H1 (cell line): ENCODE results near the gene KCNN4. TPM values are rescaled to one million over a fixed set of nuclear protein-coding genes. Genes with fewer than 3 reads are reported as not detected.

ENCODE experiments used
- CTCF ChIA-PET: fragments of 300-600 bp; sonication (Branson Sonifier 250); formaldehyde crosslinking; loops from one replicate; lab custom pipeline; 2021; ENCODE audit not compliant: partially characterized antibody; lab: Charles Lee
- POLR2A ChIA-PET: fragments of 300-600 bp; sonication (Branson Sonifier 250); formaldehyde crosslinking; loops from one replicate; lab custom pipeline; 2021; ENCODE audit warnings: inconsistent platforms; ENCODE audit not compliant: partially characterized antibody; lab: Charles Lee
- DNase-seq, 2 experiments: peaks; one replicate each; pipeline versions ENCODE4 v3.0.0 to v3.0.0-alpha.2; 2010 to 2022; ENCODE audit warnings: low spot score in 2 of 2, low read depth in 1 of 2, mixed read lengths in 1 of 2
- FAIRE-seq: peaks from 2 replicates; lab custom pipeline; 2011; peaks lifted over from hg19 to GRCh38; lab: Jason Lieb, UNC
- H2AFZ ChIP-seq: 2 replicates; pipeline ENCODE4 v1.8.1; 2012; ENCODE audit warnings: low read length, inconsistent platforms
- H2AK5ac ChIP-seq: 2 replicates; pipeline ENCODE4 v1.6.1; 2013; ENCODE audit warnings: low read depth, low read length
- H2BK120ac ChIP-seq: replicated peaks from 2 replicates; pipeline ENCODE3; 2013; ENCODE audit warnings: low read depth, low read length, inconsistent platforms
- H2BK12ac ChIP-seq: 2 replicates; pipeline ENCODE4 v1.6.1; 2013; ENCODE audit warnings: low read depth, low read length
- H2BK15ac ChIP-seq: 2 replicates; pipeline ENCODE4 v1.6.1; 2013; ENCODE audit warnings: low read length
- H2BK20ac ChIP-seq: 2 replicates; pipeline ENCODE4 v1.6.1; 2013; ENCODE audit warnings: low read length
- H2BK5ac ChIP-seq: 2 replicates; pipeline ENCODE4 v1.6.1; 2013; ENCODE audit warnings: low read depth, low read length
- H3K14ac ChIP-seq: 2 replicates; pipeline ENCODE4 v1.6.1; 2013; ENCODE audit warnings: inconsistent platforms; ENCODE audit not compliant: insufficient read length
- H3K18ac ChIP-seq: 2 replicates; pipeline ENCODE4 v1.6.1; 2013; ENCODE audit warnings: low read length; ENCODE audit errors: extremely low read depth
- H3K23ac ChIP-seq: 2 replicates; pipeline ENCODE4 v1.6.1; 2013; ENCODE audit warnings: inconsistent platforms; ENCODE audit not compliant: insufficient read length
- H3K23me2 ChIP-seq: 2 replicates; pipeline ENCODE4 v1.6.1; 2013; ENCODE audit warnings: low read depth, low read length
- H3K27ac ChIP-seq: 2 replicates; pipeline ENCODE4 v1.6.1; 2011; ENCODE audit warnings: low read depth, low read length, inconsistent platforms
- H3K27me3 ChIP-seq, 4 experiments: replicated peaks in 1 of 4; 1 replicate in 1 of 4; 2 replicates in 3 of 4; pipeline versions ENCODE4 v1.6.1 to v1.8.1; 2011 to 2013; ENCODE audit warnings: low read length in 3 of 4, mild to moderate bottlenecking in 3 of 4, inconsistent platforms in 2 of 4, mixed read lengths in 2 of 4, moderate library complexity in 1 of 4; ENCODE audit not compliant: control insufficient read depth in 3 of 4, insufficient read depth in 3 of 4; ENCODE audit errors: extremely low read depth in 1 of 4
- H3K36me3 ChIP-seq, 4 experiments: 2 replicates each; pipeline versions ENCODE4 v1.6.1 to v1.8.1; 2011 to 2013; ENCODE audit warnings: mild to moderate bottlenecking in 4 of 4, low read length in 3 of 4, moderate library complexity in 2 of 4, control low read depth in 1 of 4, inconsistent platforms in 1 of 4; ENCODE audit not compliant: insufficient read depth in 4 of 4, control insufficient read depth in 2 of 4
- H3K4ac ChIP-seq: replicated peaks from 2 replicates; pipeline ENCODE3; 2013; ENCODE audit warnings: low read length, low read depth, mixed read lengths, inconsistent platforms; ENCODE audit not compliant: insufficient read length
- H3K4me1 ChIP-seq, 4 experiments: replicated peaks in 1 of 4; 1 replicate in 1 of 4; 2 replicates in 3 of 4; pipeline versions ENCODE4 v1.6.1 to v1.8.1; 2011 to 2013; ENCODE audit warnings: low read length in 3 of 4, inconsistent platforms in 2 of 4, mixed read lengths in 1 of 4; ENCODE audit not compliant: insufficient read depth in 4 of 4, control insufficient read depth in 3 of 4
- H3K4me2 ChIP-seq, 2 experiments: 2 replicates each; pipeline versions ENCODE4 v1.6.1 to v1.8.1; 2011 to 2013; ENCODE audit warnings: low read depth in 2 of 2, low read length in 2 of 2, control low read depth in 1 of 2, inconsistent platforms in 1 of 2, mild to moderate bottlenecking in 1 of 2; ENCODE audit not compliant: insufficient read depth in 1 of 2
- H3K4me3 ChIP-seq, 4 experiments: fragments of 200-600, 300-600 bp in 1 of 4; sonication (generic), shearing (Covaris generic), sonication (Bioruptor Twin) in 1 of 4; 2 replicates each; pipeline versions ENCODE4 v1.5.1 to v1.8.1; 2011 to 2016; ENCODE audit warnings: low read length in 4 of 4, low read depth in 3 of 4, control low read depth in 2 of 4, inconsistent platforms in 2 of 4, mild to moderate bottlenecking in 2 of 4, mixed read lengths in 1 of 4, moderate library complexity in 1 of 4; ENCODE audit not compliant: insufficient read depth in 2 of 4; ENCODE audit errors: extremely low read depth in 1 of 4
- H3K56ac ChIP-seq: replicated peaks from 2 replicates; pipeline ENCODE3; 2013; ENCODE audit warnings: low read depth, mild to moderate bottlenecking, mixed read lengths, low read length, inconsistent platforms; ENCODE audit not compliant: insufficient read length
- H3K79me1 ChIP-seq: 2 replicates; pipeline ENCODE4 v1.6.1; 2013; ENCODE audit warnings: low read depth, low read length, control low read depth
- H3K79me2 ChIP-seq, 2 experiments: 2 replicates each; pipeline versions ENCODE4 v1.6.1 to v1.8.1; 2012 to 2013; ENCODE audit warnings: low read length in 2 of 2, mild to moderate bottlenecking in 2 of 2, inconsistent platforms in 1 of 2; ENCODE audit not compliant: insufficient read depth in 2 of 2, control insufficient read depth in 1 of 2
- H3K9ac ChIP-seq, 4 experiments: replicated peaks in 1 of 4; 1 replicate in 1 of 4; 2 replicates in 3 of 4; pipeline versions ENCODE4 v1.6.1 to v1.8.1; 2011 to 2013; ENCODE audit warnings: low read depth in 3 of 4, low read length in 3 of 4, control low read depth in 2 of 4, mild to moderate bottlenecking in 2 of 4, moderate library complexity in 2 of 4, inconsistent platforms in 1 of 4; ENCODE audit errors: extremely low read depth in 1 of 4
- H3K9me3 ChIP-seq, 2 experiments: 2 replicates each; pipeline versions ENCODE4 v1.6.1 to v1.8.1; 2012 to 2013; ENCODE audit warnings: mild to moderate bottlenecking in 2 of 2, moderate library complexity in 2 of 2, control low read depth in 1 of 2, inconsistent platforms in 1 of 2, low read depth in 1 of 2, low read length in 1 of 2, mixed read lengths in 1 of 2; ENCODE audit not compliant: insufficient read depth in 2 of 2
- H4K20me1 ChIP-seq, 2 experiments: replicated peaks in 1 of 2; 2 replicates each; pipeline versions ENCODE3 to v1.8.1; 2011 to 2013; ENCODE audit warnings: inconsistent platforms in 2 of 2, low read length in 2 of 2, mild to moderate bottlenecking in 1 of 2; ENCODE audit not compliant: insufficient read depth in 2 of 2, control insufficient read depth in 1 of 2
- H4K5ac ChIP-seq: 2 replicates; pipeline ENCODE4 v1.6.1; 2013; ENCODE audit warnings: low read length, low read depth, mixed read lengths, inconsistent platforms; ENCODE audit not compliant: insufficient read length
- H4K8ac ChIP-seq: 2 replicates; pipeline ENCODE4 v1.8.0; 2013; ENCODE audit warnings: mild to moderate bottlenecking, moderate library complexity, low read length, inconsistent platforms; ENCODE audit not compliant: insufficient read depth; ENCODE audit errors: extremely low read depth
- H4K91ac ChIP-seq: replicated peaks from 2 replicates; pipeline ENCODE3; 2013; ENCODE audit warnings: low read length, mixed read lengths, inconsistent platforms; ENCODE audit not compliant: insufficient read length
- CBX5 ChIP-seq: fragments of 300-800, 300-1000 bp; sonication (generic); IDR thresholded peaks from 2 replicates; pipeline ENCODE4 v1.7.1; 2016; ENCODE audit warnings: antibody characterized with exemption, low read length, low read depth
- CTBP2 ChIP-seq: IDR thresholded peaks from 2 replicates; pipeline ENCODE4 v1.7.0; 2011; ENCODE audit warnings: borderline replicate concordance, mild to moderate bottlenecking, moderate library complexity, mixed read lengths, low read length; ENCODE audit not compliant: insufficient read depth, insufficient read length
- EGR1 ChIP-seq: IDR thresholded peaks from 2 replicates; pipeline ENCODE4 v1.6.1; 2011; ENCODE audit warnings: low read depth, low read length, borderline replicate concordance
- EZH2 ChIP-seq: fragments of 200-600 bp; sonication (generic); IDR thresholded peaks from 2 replicates; pipeline ENCODE4 v1.7.1; 2012; ENCODE audit warnings: low read depth, mild to moderate bottlenecking, moderate library complexity, low read length, inconsistent platforms; ENCODE audit not compliant: severe bottlenecking
- JUN ChIP-seq: IDR thresholded peaks from 2 replicates; pipeline ENCODE4 v1.6.1; 2011; ENCODE audit warnings: low read depth, mild to moderate bottlenecking, improper control_type of control experiment, low read length
- NRF1 ChIP-seq: IDR thresholded peaks from 2 replicates; pipeline ENCODE4 v1.6.1; 2011; ENCODE audit warnings: mild to moderate bottlenecking, low read depth, low read length, improper control_type of control experiment
- POLR2A ChIP-seq, 2 experiments: IDR thresholded peaks; 1 replicate in 1 of 2; 2 replicates in 1 of 2; pipeline ENCODE4 v1.6.1; 2011; ENCODE audit warnings: low read depth in 2 of 2, low read length in 2 of 2, mild to moderate bottlenecking in 2 of 2; ENCODE audit errors: control extremely low read depth in 1 of 2
- POU5F1 ChIP-seq: IDR thresholded peaks from 2 replicates; pipeline ENCODE4 v1.6.1; 2011; ENCODE audit warnings: low read depth, mild to moderate bottlenecking, low read length, moderate library complexity
- RNF2 ChIP-seq: fragments of 200-900, 300-1000 bp; sonication (generic); IDR thresholded peaks from 2 replicates; pipeline ENCODE4 v1.7.1; 2016; ENCODE audit warnings: borderline replicate concordance, low read depth, mild to moderate bottlenecking, antibody characterized with exemption, low read length; ENCODE audit not compliant: poor library complexity, severe bottlenecking; ENCODE audit errors: missing control alignments
- ZNF274 ChIP-seq: IDR thresholded peaks from 2 replicates; pipeline ENCODE4 v1.7.0; 2012; ENCODE audit warnings: low read length, borderline replicate concordance; ENCODE audit errors: extremely low read depth
- WGBS, 2 experiments: shearing (Covaris generic) in 1 of 2; methylation state at CpG; one replicate each; pipeline versions ENCODE4 v1.1.6 to v1.1.7; 2013 to 2015; ENCODE audit warnings: low lambda C conversion rate in 2 of 2, mixed read lengths in 2 of 2, inconsistent platforms in 1 of 2, low coverage in 1 of 2, missing lambda C conversion rate in 1 of 2; ENCODE audit not compliant: insufficient replicate concordance in 2 of 2, insufficient coverage in 1 of 2, insufficient read length in 1 of 2; ENCODE audit errors: extremely low coverage in 1 of 2, missing lambda C conversion rate in 1 of 2; 5-methylcytosine and 5-hydroxymethylcytosine counted together
- polyA plus RNA-seq, 7 experiments: library from polyadenylated mRNA; depleted of rRNA in 3 of 7; stranded (reverse) in 5 of 7; unstranded in 2 of 7; fragments of >200 nt in 5 of 7; fragments of 200-250 nt in 2 of 7; gene quantifications; 1 replicate in 5 of 7; 2 replicates in 1 of 7; 4 replicates in 1 of 7; pipeline versions ENCODE4 v1.2.1 to v1.2.3, GENCODE V29; 2011 to 2013; ENCODE audit warnings: missing spikeins in 2 of 7, mixed read lengths in 2 of 7
- total RNA-seq: library from RNA; stranded (reverse); fragmentation: NEBNext Ultra II Directional; extraction: Animal tissue kit (Norgen Biotek cat#: 25700); gene quantifications from 2 replicates; pipeline ENCODE4 v1.2.1, GENCODE V29; 2021
- TF ChIP-seq, protein P1 (sequence below): IDR thresholded peaks from 2 replicates; pipeline ENCODE4 v1.6.1; 2011; ENCODE audit warnings: low read length, improper control_type of control experiment

The KCNN4 gene
- total and polyA plus RNA-seq, 2 of the 8 experiments (the other 6 are each of a cell fraction or from before 2014, with no cell fraction given): 0.78 to 1.5 TPM

DNA sequence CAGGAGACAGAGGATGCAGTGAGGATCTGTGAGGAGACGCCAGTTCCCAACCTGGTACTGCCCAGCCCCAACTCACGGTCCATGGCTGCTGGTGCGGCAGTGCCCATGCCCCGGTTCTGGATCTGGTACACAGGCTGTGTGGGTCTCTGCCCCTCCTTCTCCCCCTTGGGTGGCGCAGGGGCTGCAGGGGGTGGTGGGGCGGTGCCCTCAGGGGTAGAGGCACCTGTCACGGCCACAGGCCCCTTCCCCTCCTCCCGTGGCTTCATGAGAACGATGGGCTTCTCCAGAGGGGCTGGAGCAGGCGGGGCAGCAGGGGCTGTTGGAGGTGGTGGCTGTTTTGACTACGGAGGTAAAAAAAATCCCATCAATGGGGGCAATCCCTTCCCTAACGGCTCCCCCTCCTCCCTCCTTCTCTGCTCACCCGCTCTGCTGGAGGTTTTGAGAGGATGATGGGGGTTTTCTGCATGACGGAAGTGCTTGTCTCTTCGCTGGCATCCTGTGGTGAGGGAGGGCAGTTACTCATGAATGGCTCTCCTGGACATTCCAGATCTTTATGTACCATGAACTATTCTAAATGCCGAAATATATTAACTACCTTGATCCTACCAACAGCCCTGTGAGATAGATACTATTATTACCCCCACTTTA, 33.1 kb downstream of the KCNN4 start:
- H2BK15ac ChIP-seq: no peak overlapping the region
- H3K4me2 ChIP-seq: no peak overlapping the region
- no peak overlapping the region; the same call in 1 of the 2 replicates for H4K8ac ChIP-seq
- peaks cover 20 to 48% (median 32%) of the 10 kb centered on the region in 4 experiments for H3K36me3 ChIP-seq
- H3K18ac ChIP-seq: no peak overlapping the region
- no peak overlapping the region for H3K56ac ChIP-seq
- peaks cover 0 to 8% of the 10 kb centered on the region in 2 experiments; a peak in 1 of 4 replicates for H3K79me2 ChIP-seq
- no peak overlapping the region for H2BK12ac ChIP-seq
- H4K20me1 ChIP-seq: no peaks in the 10 kb centered on the region
- FAIRE-seq: no peak
- H2BK20ac ChIP-seq: no peak overlapping the region
- no peak overlapping the region for H3K9ac ChIP-seq
- H2AK5ac ChIP-seq: no peak overlapping the region
- no peak overlapping the region for H3K4ac ChIP-seq
- H3K9me3 ChIP-seq: no peaks in the 10 kb centered on the region
- ChIA-PET CTCF (interaction anchor here (0.9 to 30.4 kb wide), 3 partner anchors 11 to 32 kb away, joined by 3 to 703 read pairs (median 25); partner anchors contain the start of gene KCNN4), POLR2A (no interaction called here)
- H4K91ac ChIP-seq: no peak overlapping the region
- no peak overlapping the region for H2AFZ ChIP-seq
- no peak overlapping the region for H3K4me3 ChIP-seq
- no peak overlapping the region for H2BK120ac ChIP-seq
- DNase-seq: no peak
- no peaks in the 10 kb centered on the region; the same call in 1 of the 2 replicates for H3K23me2 ChIP-seq
- no peak overlapping the region for H3K14ac ChIP-seq
- H3K23ac ChIP-seq: no peak overlapping the region
- WGBS, 2 experiments: 89% methylated on average over 12 of the region's 16 CpGs; no CpG with 5 or more reads in 1 of the 2 experiments
- H3K27me3 ChIP-seq: no peaks in the 10 kb centered on the region
- H3K79me1 ChIP-seq: no peaks in the 10 kb centered on the region; the same call in 1 of the 2 replicates
- H2BK5ac ChIP-seq: no peak overlapping the region
- H3K4me1 ChIP-seq: no peaks in the 10 kb centered on the region
- no peak overlapping the region for H4K5ac ChIP-seq
- H3K27ac ChIP-seq: no peak overlapping the region
- TF ChIP-seq POLR2A (IDR thresholded peaks at IDR 0.05; ENCODE audit: control extremely low read depth in 1 of 2, low read depth in 2 of 2, low read length in 2 of 2): no peak
- no peak for TF ChIP-seq RNF2
- TF ChIP-seq CTBP2: no peak
- no peak for TF ChIP-seq POU5F1
- no peak for TF ChIP-seq JUN
- TF ChIP-seq, protein P1, sequence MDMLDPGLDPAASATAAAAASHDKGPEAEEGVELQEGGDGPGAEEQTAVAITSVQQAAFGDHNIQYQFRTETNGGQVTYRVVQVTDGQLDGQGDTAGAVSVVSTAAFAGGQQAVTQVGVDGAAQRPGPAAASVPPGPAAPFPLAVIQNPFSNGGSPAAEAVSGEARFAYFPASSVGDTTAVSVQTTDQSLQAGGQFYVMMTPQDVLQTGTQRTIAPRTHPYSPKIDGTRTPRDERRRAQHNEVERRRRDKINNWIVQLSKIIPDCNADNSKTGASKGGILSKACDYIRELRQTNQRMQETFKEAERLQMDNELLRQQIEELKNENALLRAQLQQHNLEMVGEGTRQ: no peak
- no peak for TF ChIP-seq EGR1
- no peak for TF ChIP-seq NRF1
- TF ChIP-seq CBX5: no peak
- TF ChIP-seq ZNF274: no peak
- no peak for TF ChIP-seq EZH2
